ENCODE results near the gene JPH2. TPM values are rescaled to one million over a fixed set of nuclear protein-coding genes. Genes with fewer than 3 reads are reported as not detected.

The JPH2 gene
- total and polyA plus RNA-seq, 2 of the 4 experiments (the other 2 are of a cell fraction), result 0.44 to 0.54 TPM

GRCh38 chr20:44112889-44113617 is 73.9 kb downstream of the JPH2 start:
- H2BK5ac ChIP-seq (ENCODE audit: low read depth, low read length, poor library complexity, severe bottlenecking), result no peak overlapping the region
- no peak overlapping the region for H2BK20ac ChIP-seq (ENCODE audit: low read depth, low read length)
- H3K56ac ChIP-seq (ENCODE audit: extremely low read depth, insufficient read depth, low read length), result no peak overlapping the region
- H3K36me3 ChIP-seq (ENCODE audit: control insufficient read depth, insufficient read depth, low read length), result no peaks in the 10 kb centered on the region
- ChIA-PET POLR2A (ENCODE audit: unreplicated experiment) (no interaction called here), CTCF (interaction anchor here (0.6 to 5.6 kb wide), 2 partner anchors 48 to 76 kb away, joined by 3 to 67 read pairs; partner anchors contain the start of gene JPH2)
- no peaks in the 10 kb centered on the region for H4K20me1 ChIP-seq (ENCODE audit: insufficient read depth, low read length)
- BruUV-seq (replicated peaks), result no TSS peak
- ATAC-seq (ENCODE audit: low read depth) (no peak), DNase-seq (no peak)
- no peak overlapping the region for H3K18ac ChIP-seq (ENCODE audit: low read depth, low read length)
- no peaks in the 10 kb centered on the region; the same call in 1 of the 2 replicates for H3K9me1 ChIP-seq (ENCODE audit: insufficient read depth, low read length)
- no peak overlapping the region for H3K14ac ChIP-seq (replicated peaks; ENCODE audit: low read depth, low read length)
- H3K79me1 ChIP-seq (ENCODE audit: low read depth in 1 of 2, low read length in 2 of 2), result no peaks in the 10 kb centered on the region; a peak in 1 of 4 replicates
- H2BK120ac ChIP-seq (ENCODE audit: low read depth, low read length), result no peak overlapping the region
- in situ Hi-C loops (cut with MboI; ENCODE audit: low sequenced_read_pairs), result no loop called here
- H3K4me1 ChIP-seq (ENCODE audit: control insufficient read depth, insufficient read depth, low read length), result peaks cover 1% of the 10 kb centered on the region; the same call in 1 of the 2 replicates
- peak overlapping the region; percentile 9 for H2AK9ac ChIP-seq (replicated peaks; ENCODE audit: low read depth, low read length, poor library complexity)
- no peak overlapping the region for H3K4me3 ChIP-seq (ENCODE audit: insufficient read depth, low read depth, low read length)
- no peak overlapping the region for H3K4me2 ChIP-seq (ENCODE audit: low read depth, low read length)
- H3K9me3 ChIP-seq (ENCODE audit: control insufficient read depth, insufficient read depth, low read length), result peaks cover under 1% of the 10 kb centered on the region
- intact Hi-C loops (cut with micrococcal nuclease), result no loop called here
- TF ChIP-seq SMC3 (IDR thresholded peaks at IDR 0.05; ENCODE audit: low read depth, low read length) (no peak), CHD1 (IDR thresholded peaks at IDR 0.05; ENCODE audit: low read depth, low read length) (no peak), CTCF (conservative IDR thresholded peaks at IDR 0.05; ENCODE audit: low read depth, low read length) (no peak), RCOR1 (IDR thresholded peaks at IDR 0.05; ENCODE audit: insufficient replicate concordance, low read length) (no peak), FOS (IDR thresholded peaks at IDR 0.05; ENCODE audit: low read depth, low read length) (no peak), RAD21 (IDR thresholded peaks at IDR 0.05; ENCODE audit: low read length) (no peak), USF2 (IDR thresholded peaks at IDR 0.05; ENCODE audit: low read depth, low read length) (no peak), POLR2A (IDR thresholded peaks at IDR 0.05; ENCODE audit: low read depth, low read length) (no peak), NFE2L2 (IDR thresholded peaks at IDR 0.05; ENCODE audit: low read depth, low read length) (no peak), CEBPB (IDR thresholded peaks at IDR 0.05; ENCODE audit: low read depth, low read length) (no peak), MXI1 (IDR thresholded peaks at IDR 0.05; ENCODE audit: borderline replicate concordance, low read depth, low read length) (no peak)
- no peak overlapping the region for H2AFZ ChIP-seq (replicated peaks; ENCODE audit: low read length, poor library complexity)
- dilution Hi-C loops (cut with HindIII; ENCODE audit: low sequenced_read_pairs, unreplicated experiment), result no loop called here
- no peak overlapping the region for H2BK15ac ChIP-seq (ENCODE audit: low read depth, low read length)
- H3K9ac ChIP-seq (ENCODE audit: low read depth, low read length), result no peak overlapping the region
- H4K8ac ChIP-seq (ENCODE audit: low read depth in 2 of 2, low read length in 2 of 2), result no peak overlapping the region
- peaks cover 3% of the 10 kb centered on the region for H3K27me3 ChIP-seq (ENCODE audit: control insufficient read depth, insufficient read depth, low read length)
- no peak overlapping the region for H4K91ac ChIP-seq (ENCODE audit: insufficient read depth, low read depth, low read length)
- H3K27ac ChIP-seq (ENCODE audit: insufficient read depth, low read length), result no peak overlapping the region
- no peak overlapping the region for H2AK5ac ChIP-seq (ENCODE audit: low read depth, low read length)
- H3K4ac ChIP-seq (ENCODE audit: low read depth, low read length), result no peak overlapping the region
- H3K23ac ChIP-seq (ENCODE audit: low read depth, low read length), result no peak overlapping the region
- WGBS, 2 experiments (ENCODE audit: extremely low coverage in 2 of 2, insufficient read length in 1 of 2), result 59% methylated on average over 3 of the region's 7 CpGs; no CpG with 5 or more reads in 1 of the 2 experiments
- H4K5ac ChIP-seq (ENCODE audit: low read depth, low read length), result no peak overlapping the region
